WI38 (cell line): ENCODE results near the gene ATP13A4.

Experiments
- H3K4me3 ChIP-seq: 2 replicates; pipeline ENCODE4 v1.5.1; 2011; ENCODE audit warnings: low read depth, mild to moderate bottlenecking, control low read depth, low read length
- TF ChIP-seq, protein P1 (sequence below): IDR thresholded peaks from 2 replicates; pipeline ENCODE4 v1.5.1; 2012; ENCODE audit warnings: low read depth, mild to moderate bottlenecking, control low read depth, low read length

Gene ATP13A4

GRCh38 chr3:193572426-193572908, 17.8 kb upstream of the ATP13A4 start:
- H3K4me3 ChIP-seq = no peak overlapping the region
- TF ChIP-seq, protein P1, sequence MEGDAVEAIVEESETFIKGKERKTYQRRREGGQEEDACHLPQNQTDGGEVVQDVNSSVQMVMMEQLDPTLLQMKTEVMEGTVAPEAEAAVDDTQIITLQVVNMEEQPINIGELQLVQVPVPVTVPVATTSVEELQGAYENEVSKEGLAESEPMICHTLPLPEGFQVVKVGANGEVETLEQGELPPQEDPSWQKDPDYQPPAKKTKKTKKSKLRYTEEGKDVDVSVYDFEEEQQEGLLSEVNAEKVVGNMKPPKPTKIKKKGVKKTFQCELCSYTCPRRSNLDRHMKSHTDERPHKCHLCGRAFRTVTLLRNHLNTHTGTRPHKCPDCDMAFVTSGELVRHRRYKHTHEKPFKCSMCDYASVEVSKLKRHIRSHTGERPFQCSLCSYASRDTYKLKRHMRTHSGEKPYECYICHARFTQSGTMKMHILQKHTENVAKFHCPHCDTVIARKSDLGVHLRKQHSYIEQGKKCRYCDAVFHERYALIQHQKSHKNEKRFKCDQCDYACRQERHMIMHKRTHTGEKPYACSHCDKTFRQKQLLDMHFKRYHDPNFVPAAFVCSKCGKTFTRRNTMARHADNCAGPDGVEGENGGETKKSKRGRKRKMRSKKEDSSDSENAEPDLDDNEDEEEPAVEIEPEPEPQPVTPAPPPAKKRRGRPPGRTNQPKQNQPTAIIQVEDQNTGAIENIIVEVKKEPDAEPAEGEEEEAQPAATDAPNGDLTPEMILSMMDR = peak; percentile 71

DNA sequence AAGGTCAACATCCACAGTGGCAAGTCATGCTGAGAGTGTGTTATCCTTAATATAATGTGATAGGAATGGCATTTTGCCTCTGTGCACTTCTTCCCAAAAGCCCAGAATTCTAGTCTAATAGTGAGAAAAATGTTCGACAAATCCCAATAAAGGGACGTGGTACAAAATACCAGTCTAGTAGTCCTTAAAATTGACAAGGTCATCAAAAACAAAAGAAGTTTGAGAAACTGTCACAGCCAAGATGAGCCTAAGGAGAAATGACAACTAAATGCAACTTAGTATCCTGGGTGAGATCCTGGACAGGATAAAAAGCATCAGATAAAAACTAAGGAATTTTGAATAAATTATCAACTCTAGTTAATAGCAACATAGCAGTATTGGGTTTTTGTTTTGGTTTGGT, 14.4 kb upstream of the ATP13A4 start:
- H3K4me3 ChIP-seq = no peak overlapping the region
- TF ChIP-seq, protein P1 = no peak

- no peak overlapping the region for H3K4me3 ChIP-seq
- TF ChIP-seq, protein P1 = no peak
These were observed 9.3 kb upstream of the ATP13A4 start for GRCh38 chr3:193564012-193564411.

GRCh38 chr3:193563426-193563825, 8.7 kb upstream of the ATP13A4 start:
- TF ChIP-seq, protein P1 = no peak
- no peak overlapping the region for H3K4me3 ChIP-seq

GRCh38 chr3:193560870-193561269, 6.2 kb upstream of the ATP13A4 start:
- H3K4me3 ChIP-seq = no peak overlapping the region
- TF ChIP-seq, protein P1 = no peak

GRCh38 chr3:193560091-193560490, 5.4 kb upstream of the ATP13A4 start:
- TF ChIP-seq, protein P1 = no peak
- no peak overlapping the region for H3K4me3 ChIP-seq

- no peak overlapping the region for H3K4me3 ChIP-seq
- TF ChIP-seq, protein P1 = no peak
These were observed 4.4 kb upstream of the ATP13A4 start for GRCh38 chr3:193559100-193559499.
